Measurements from ENCODE around the gene ELFN2. TPM values are rescaled to one million over a fixed set of nuclear protein-coding genes. Genes with fewer than 3 reads are reported as not detected.

Gene ELFN2
- total RNA-seq, 1 donor from 2014 or later, result 0.10 TPM

- DNase-seq (ENCODE audit: low spot score), result no peak
These were observed 40.8 kb downstream of the ELFN2 start for GRCh38 chr22:37386441-37386840.

GRCh38 chr22:37384691-37385090 lies 42.6 kb downstream of the ELFN2 start:
- DNase-seq (ENCODE audit: low spot score), result no peak

- DNase-seq (ENCODE audit: low spot score), result no peak
These were observed 43.9 kb downstream of the ELFN2 start for GRCh38 chr22:37383341-37383740.

DNA sequence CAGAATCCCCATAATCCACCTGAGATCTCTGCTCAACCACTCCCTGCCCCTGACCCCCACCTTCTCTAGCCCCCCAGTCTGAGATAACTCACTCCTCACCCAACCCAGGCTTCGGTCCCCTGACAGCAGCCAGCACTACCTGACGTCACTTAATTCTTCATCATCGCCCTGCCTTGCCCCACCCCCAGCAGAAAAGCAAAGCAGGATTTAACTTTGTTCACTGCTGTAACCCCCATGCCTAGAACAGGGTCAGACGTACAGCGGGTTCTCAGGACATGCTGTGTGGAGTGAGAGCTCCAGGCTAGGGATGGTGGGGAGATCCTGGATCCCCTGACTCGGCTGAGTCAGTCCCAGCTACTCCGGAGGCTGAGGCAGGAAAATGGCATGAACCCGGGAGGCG lies 45.8 kb downstream of the ELFN2 start:
- no peak for DNase-seq (ENCODE audit: low spot score)

DNA sequence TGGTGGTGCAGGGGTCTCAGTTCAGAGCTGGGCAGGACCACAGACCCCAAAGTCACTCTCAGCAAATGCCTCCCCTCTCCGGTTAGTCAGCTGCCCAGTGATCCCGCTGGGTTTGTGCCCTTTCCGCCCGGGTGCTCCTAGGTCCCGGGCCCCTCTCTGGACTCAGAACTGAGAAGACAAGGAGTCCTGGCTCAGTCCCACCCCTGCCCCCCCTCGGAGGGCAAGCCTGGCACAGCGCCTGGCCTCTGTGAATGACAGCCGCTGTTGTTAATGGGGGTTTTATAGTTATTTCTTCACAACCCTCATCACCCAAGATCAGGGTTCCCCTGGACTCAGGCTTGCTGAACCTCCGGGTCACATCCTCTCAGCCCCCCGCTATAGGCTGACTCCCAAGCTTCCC lies 47.6 kb downstream of the ELFN2 start:
- no peak for DNase-seq (ENCODE audit: low spot score)

DNA sequence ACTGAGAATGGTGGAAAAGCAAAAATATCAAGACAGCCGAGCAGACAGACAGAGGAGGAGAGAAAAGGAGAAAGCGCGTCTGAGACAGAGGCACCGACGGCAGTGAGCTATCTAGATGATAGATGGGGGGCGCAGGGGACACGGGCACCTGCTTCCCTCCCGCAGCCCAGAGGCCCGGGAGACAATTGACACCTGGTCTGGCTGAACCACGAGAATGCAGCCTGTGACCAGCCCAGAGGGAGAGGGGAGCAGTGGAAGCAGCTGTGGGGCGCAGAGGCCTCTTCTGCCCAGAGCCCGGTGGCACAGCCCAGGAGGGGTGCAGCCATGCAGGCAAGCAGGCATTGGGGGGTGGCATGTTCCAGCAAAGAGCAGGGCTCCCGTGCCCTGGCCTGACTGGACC lies 48.2 kb downstream of the ELFN2 start:
- DNase-seq (ENCODE audit: low spot score), result no peak

DNA sequence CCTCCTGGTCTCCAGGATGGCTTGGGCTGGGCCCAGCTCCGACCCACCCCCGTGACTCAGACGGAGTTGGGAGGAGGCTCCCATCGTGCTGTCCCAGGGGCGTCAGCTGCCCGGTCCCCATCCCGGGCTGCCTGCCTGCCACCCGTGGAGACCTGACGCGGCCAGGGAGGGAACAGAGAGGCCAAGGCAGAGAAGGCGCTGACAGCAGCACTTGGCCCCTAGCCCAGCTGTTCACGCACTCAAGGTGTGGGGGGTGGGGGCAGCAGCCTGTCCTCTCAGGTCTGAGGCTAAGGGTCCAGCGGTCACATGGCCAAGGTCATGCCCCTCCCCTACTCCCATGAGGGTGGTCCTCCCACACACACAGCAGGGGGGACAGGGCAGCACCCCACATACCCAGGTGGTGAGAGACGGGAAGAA lies 48.6 kb downstream of the ELFN2 start:
- DNase-seq (ENCODE audit: low spot score), result no peak

DNA sequence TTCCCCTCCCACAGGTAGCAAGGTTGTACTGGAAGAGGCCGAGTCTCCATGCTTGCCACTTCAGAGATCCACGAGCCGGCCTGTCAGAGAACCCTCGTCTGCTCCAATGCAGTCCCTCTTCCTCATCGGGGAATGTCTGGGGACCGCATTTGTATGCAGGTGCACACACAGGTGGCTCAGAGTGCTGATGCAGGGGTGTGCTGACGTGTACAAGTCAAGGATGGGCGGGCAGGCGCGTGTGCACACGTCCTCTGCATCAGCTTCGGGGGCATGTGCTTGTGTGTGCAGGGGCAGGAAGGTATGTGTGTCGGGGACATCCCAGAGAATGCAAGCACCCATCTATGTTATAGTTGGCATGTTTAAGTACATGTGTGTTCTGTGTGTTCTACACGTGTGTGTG lies 49.4 kb downstream of the ELFN2 start:
- no peak for DNase-seq (ENCODE audit: low spot score)

GRCh38 chr22:37377138-37377537 lies 50.1 kb downstream of the ELFN2 start:
- no peak for DNase-seq (ENCODE audit: low spot score)

GRCh38 chr22:37376643-37377042 lies 50.6 kb downstream of the ELFN2 start:
- no peak for DNase-seq (ENCODE audit: low spot score)

DNA sequence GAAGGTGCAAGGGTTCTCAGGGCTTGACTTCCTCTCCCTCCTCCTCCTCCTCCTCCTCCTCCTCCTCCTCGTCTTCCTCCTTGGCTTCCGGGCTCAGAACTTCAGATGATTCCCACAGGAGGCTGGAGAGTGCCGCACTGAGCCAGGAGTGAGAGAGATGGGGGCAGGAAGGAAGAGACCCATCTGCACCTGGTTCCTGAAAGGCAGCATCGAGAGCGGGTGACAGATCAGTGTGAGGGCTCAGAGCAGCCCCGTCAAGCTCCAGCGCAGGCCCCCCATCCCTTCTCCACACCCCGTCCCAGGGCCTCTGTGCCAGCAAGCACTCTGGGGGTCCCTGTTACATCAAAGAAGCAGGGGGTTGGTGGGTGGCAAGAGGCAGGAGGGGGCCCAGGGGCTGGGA lies 51.5 kb downstream of the ELFN2 start:
- DNase-seq (ENCODE audit: low spot score), result no peak

GRCh38 chr22:37374571-37374970 lies 52.7 kb downstream of the ELFN2 start:
- no peak for DNase-seq (ENCODE audit: low spot score)

DNA sequence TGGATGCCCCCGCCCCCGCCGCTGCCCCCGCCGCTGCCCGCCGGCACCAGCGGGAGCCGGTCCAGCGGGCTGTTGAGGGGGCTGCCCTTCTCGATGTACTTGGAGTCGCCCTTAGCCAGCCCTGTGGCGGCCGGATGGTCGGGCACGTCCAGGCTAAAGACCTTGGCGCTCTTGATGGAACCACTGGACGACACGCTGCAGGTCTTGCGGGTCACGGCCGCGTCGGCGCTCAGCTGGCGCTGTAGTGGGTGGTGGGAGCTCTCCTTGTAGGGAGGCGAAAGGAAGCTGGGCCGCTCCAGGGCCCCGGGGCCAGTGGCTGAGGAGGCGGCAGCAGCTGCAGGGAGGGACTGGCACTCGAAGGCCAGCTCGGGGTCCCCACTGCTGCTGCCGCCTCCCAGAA lies 53.8 kb downstream of the ELFN2 start:
- no peak for DNase-seq (ENCODE audit: low spot score)

DNA sequence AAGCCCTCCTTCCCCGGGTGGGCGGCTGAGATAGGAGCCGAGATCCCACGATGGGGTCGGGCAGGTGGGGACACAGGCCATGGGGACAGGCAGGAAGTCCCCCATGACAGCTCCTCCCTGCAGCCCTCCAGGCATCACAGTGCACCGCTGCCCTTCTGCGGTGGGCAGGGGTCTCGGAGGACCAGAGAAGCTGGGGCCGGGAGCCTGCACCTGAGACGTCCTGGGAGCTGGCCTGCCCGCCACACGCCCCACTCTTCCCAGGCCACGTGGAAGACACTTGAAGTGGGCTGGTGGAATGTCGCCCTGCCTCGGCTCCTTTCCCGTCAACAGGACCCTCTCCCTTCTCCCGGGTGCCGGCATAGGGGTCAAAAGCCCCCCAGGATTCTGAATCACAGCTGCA lies 55.4 kb downstream of the ELFN2 start:
- no peak for DNase-seq (ENCODE audit: low spot score)

DNA sequence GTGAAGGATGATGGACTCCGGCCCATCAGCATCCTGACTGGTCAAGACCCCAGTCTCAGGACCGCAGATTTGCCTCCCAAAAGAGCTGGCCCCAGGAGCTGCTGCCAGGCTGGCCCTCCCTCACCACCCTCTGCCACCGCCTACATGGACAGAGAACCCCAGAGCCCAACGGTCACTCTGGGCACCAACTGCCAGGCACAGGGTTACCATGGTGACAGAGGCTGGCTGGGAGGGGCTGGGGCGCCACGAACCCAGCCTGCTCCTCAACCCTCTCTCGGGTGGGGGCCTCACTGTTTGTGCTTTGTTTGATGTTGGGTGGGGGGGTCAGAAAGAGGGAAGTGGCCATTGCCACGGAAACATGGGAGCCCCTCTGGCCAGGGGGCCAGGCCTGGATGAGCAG lies 55.8 kb downstream of the ELFN2 start:
- no peak for DNase-seq (ENCODE audit: low spot score)

DNA sequence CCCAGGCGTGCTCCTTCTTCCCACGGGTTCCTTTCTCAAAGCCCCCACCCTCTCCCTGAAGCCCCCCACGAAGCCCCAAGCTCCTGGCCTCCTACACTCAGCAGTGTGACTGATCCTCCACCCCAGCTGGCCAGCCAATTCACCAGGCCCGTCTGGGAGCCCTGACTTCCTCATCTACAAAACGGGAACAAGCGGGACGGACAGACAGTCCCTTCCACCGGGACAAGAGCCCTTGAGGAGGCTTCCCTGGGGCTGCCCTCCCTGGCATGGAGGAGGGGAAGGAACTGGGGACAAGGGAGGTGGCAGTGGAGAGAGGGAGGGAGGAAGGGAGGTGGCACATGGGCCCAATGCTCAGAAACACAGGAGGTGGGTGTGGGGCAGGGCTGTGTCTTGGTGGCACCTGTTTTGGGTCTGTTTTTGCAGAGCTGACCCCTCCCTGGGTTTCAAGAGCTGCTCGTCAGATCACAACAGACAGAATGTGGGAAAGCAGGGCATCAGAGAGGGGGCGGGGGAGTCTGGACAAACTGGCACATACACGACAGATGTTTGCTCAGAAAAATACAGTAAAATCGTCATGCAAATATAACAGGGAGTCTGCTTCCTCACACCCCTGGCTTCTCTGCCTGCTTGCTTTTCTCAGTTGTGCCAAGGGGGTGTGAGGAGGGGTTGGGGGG lies 56.8 kb downstream of the ELFN2 start:
- no peak for DNase-seq (ENCODE audit: low spot score)

DNA sequence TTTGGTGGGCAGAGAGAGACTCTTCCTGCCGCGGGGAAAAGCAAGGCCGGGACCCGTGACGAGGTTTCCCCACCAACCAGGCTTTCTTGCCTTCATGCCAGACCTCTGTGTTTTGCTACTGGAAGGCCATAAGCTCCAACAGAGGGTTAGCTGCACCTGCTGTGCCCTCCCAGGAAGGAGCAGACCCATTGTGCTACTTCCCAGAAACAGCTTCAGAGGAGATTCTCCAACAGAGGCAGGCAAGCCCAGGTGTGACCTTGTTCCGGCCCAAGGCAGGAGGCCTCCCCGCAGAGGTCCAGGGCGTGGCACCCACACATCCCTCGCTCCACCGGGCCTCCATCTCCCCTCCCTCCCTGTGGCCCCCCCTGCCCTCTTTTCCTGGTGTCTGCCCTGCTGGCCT lies 57.8 kb downstream of the ELFN2 start:
- no peak for DNase-seq (ENCODE audit: low spot score)

DNA sequence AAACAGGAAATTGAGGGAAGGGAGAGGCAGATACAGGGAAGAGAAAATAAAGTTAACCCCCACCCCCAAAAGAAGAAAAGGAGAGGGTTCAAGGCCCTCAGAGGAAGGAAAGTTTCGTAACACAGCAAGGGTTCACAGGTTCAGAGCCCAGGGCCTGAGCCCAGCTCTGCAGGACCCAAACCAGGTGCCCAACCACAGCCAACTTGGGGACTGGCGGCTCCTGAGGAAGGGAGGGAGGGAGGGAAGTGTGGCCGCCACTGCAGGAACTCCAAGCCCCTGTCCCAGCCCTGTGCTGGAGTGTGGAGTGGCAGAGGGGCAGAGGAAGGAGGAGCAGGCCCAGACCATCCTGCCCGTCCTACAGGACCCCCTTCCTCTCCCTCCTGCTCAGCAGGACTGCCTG lies 59.2 kb downstream of the ELFN2 start:
- no peak for DNase-seq (ENCODE audit: low spot score)

DNA sequence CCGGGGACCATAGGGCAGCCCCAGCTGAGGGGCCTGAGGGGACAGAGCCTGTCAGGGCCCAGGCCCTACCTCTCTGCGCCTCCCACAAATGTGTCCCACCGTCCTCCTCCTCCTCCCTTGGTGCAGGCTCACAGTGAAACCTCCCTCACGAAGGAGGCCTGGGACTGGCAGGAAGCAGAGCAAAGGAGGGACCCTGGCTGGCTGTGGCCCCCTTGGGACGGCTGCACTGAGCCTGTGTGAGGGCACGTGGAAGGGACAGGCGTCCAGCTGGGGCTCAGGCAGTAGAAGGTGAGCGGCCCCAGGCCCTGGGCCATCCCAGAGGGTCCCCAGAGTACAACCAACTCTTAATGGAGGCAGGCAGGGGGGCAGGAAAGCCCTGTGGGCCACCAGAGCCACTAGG lies 60.7 kb downstream of the ELFN2 start:
- no peak for DNase-seq (ENCODE audit: low spot score)

- no peak for DNase-seq (ENCODE audit: low spot score)
These were observed 61.3 kb downstream of the ELFN2 start for GRCh38 chr22:37365950-37366349.

- no peak for DNase-seq (ENCODE audit: low spot score)
These were observed 63.9 kb downstream of the ELFN2 start for GRCh38 chr22:37363261-37363992.

DNA sequence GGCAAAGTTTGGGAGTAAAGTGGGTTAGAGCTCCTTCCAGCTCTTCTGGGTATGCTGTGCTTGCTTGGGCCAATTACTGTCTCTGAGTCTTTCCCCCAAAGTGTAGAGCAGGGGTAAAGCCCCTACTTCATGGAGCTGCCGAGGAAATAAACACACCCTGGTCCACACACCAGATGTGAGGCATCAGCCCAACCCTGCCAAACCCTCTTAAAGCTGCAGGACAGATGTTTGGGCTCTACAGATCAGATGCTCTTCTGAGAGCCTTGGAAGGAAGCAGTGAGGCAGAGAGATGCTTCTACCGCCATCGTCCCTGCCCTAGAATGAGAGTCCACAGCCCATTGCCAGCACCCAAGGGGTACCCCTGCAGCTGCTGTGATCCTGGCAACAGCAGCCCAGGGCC lies 64.7 kb downstream of the ELFN2 start:
- no peak for DNase-seq (ENCODE audit: low spot score)

GRCh38 chr22:37358917-37359316 lies 68.4 kb downstream of the ELFN2 start:
- DNase-seq (ENCODE audit: low spot score), result no peak

DNA sequence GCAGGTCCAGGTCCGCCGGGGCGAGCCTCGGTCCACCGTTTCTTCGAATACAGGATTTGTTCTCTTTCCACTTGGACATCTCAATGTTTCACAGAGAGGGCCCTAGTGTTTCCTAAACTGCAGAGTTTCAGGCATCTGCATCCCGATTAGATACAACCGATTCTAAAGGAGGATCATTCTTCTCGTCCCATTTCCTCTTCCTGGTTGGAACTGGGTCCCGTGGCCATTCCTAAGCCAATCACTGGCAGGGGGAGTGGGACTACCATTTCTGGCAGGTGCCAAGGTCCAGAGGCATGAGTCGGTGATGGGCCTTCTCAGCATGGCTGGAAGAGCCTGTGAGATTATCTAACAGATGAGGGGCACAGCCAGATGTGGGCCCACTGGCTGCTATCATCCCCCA lies 68.9 kb downstream of the ELFN2 start:
- no peak for DNase-seq (ENCODE audit: low spot score)

Data from ureter (tissue), 1 donor.